Measurements from ENCODE around the gene CHCHD6. TPM values are rescaled to one million over a fixed set of nuclear protein-coding genes. Genes with fewer than 3 reads are reported as not detected.

CHCHD6 gene
- total RNA-seq, 4 donors from 2014 or later: 13.4 to 22.0 (median 16.1) TPM

DNA sequence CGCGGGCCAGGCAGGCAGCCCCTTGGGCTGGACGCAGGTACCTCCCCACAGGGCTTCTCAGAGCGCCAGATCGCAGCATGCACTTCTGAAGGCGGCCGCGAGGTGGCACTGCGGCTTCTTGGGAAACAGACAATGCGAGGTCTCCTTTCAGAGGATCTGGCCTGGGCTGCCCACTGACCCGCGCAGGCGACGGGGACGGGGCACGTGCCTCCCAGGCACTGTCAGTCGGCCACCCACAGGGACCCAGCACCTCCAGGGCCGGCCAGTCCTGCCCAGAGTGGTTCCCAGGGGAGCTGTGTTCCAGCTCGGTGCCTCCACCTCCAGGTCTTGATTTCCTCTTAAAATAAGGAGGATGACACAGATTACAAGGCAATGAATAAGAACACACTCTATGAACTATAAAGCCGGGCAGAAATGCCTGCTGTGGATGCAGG is 24.7 kb upstream of the CHCHD6 start:
- Histone ChIP-seq H3K27ac (no peak overlapping the region), H3K27me3 (peaks cover 22% of the 10 kb centered on the region), H3K36me3 (no peaks in the 10 kb centered on the region), H3K4me1 (peaks cover 23% of the 10 kb centered on the region), H3K4me3 (no peak overlapping the region), H3K9me3 (no peaks in the 10 kb centered on the region)
- DNase-seq (ENCODE audit: low spot score in 2 of 2): peak; percentile 86 to 90
- no peak for TF ChIP-seq EP300 (IDR thresholded peaks at IDR 0.05)
- TF ChIP-seq, protein P1, sequence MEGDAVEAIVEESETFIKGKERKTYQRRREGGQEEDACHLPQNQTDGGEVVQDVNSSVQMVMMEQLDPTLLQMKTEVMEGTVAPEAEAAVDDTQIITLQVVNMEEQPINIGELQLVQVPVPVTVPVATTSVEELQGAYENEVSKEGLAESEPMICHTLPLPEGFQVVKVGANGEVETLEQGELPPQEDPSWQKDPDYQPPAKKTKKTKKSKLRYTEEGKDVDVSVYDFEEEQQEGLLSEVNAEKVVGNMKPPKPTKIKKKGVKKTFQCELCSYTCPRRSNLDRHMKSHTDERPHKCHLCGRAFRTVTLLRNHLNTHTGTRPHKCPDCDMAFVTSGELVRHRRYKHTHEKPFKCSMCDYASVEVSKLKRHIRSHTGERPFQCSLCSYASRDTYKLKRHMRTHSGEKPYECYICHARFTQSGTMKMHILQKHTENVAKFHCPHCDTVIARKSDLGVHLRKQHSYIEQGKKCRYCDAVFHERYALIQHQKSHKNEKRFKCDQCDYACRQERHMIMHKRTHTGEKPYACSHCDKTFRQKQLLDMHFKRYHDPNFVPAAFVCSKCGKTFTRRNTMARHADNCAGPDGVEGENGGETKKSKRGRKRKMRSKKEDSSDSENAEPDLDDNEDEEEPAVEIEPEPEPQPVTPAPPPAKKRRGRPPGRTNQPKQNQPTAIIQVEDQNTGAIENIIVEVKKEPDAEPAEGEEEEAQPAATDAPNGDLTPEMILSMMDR (IDR thresholded peaks at IDR 0.05): peak; percentile 78 to 95
- no peak for TF ChIP-seq POLR2AphosphoS5 (IDR thresholded peaks at IDR 0.05)
- 11% methylated on average over 5 of the region's 20 CpGs for WGBS

DNA sequence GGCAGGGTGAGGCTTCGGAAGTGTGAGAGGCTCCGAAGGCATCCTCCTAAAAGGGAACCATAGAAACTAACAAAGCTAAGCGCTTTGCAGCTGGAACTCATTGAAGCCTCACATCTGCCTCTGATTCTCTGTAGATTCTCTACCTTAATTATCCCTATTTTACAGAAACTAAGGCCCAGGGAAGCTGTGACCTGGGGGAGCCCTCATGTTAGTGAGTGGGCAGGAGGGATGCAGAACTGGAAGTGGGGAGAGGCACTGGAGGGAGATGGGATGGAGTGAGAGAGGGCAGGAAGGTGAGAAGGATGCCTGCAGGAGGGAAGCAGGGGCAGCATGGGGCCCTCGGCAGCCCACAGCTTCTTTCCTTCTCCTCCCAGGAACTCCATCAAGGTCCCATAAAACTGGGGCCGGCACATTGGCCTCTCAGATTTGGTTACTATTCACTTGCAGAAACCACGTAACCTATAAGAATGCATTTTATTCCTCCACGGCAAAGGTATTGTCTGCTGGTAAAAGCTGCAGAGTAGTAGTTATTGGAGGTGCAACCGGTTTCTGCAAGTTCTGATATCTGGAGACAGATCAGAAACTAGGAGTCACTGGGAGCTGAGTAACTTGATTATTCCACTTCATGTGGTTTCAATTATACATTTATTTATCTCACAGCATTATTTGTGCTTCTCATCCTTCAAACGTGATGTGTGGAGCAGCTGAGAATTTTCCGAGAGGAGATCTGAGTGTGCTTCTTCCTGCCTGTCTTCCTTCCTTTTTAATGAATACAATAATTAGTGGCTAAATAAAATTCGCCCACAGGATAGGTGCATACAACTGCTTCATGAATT is 24.0 kb upstream of the CHCHD6 start:
- no peak for TF ChIP-seq POLR2AphosphoS5 (IDR thresholded peaks at IDR 0.05)
- TF ChIP-seq, protein P1 (IDR thresholded peaks at IDR 0.05): no peak
- TF ChIP-seq POLR2A (IDR thresholded peaks at IDR 0.05): no peak
- no peak for TF ChIP-seq EP300 (IDR thresholded peaks at IDR 0.05)
- WGBS: 67% methylated on average over 11 of the region's 11 CpGs
- peaks cover 23% of the 10 kb centered on the region for H3K4me1 ChIP-seq
- H3K27ac ChIP-seq: no peak overlapping the region
- no peaks in the 10 kb centered on the region for H3K9me3 ChIP-seq
- H3K27me3 ChIP-seq: peaks cover 20% of the 10 kb centered on the region
- H3K36me3 ChIP-seq: no peaks in the 10 kb centered on the region
- H3K4me3 ChIP-seq: no peak overlapping the region
- no peak for DNase-seq (ENCODE audit: low spot score in 2 of 2)

DNA sequence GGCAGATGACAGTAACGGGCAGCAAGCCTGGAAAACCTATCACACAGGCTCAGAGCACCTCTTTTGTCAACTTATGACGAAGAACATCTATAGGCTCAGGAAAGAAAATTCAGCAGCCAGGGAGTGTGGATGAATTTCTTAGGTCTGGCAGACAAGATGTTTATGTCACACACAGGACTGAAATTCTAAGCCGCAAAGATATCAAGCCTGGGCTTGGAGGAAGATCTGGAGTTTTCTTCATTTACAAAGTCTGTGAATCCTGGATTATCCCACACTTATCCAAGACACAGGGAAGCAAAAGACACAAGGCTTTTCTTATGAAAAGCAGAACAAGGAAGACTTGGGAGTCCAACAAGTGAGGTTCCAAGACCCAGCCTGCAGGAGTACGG is 23.4 kb upstream of the CHCHD6 start:
- no peaks in the 10 kb centered on the region for H3K9me3 ChIP-seq
- H3K27me3 ChIP-seq: peaks cover 20% of the 10 kb centered on the region
- peaks cover 23% of the 10 kb centered on the region for H3K4me1 ChIP-seq
- no peak overlapping the region for H3K27ac ChIP-seq
- H3K4me3 ChIP-seq: no peak overlapping the region
- H3K36me3 ChIP-seq: no peaks in the 10 kb centered on the region
- no peak for DNase-seq (ENCODE audit: low spot score in 2 of 2)
- 77% methylated on average over 4 of the region's 4 CpGs for WGBS
- TF ChIP-seq POLR2A (IDR thresholded peaks at IDR 0.05) (no peak), POLR2AphosphoS5 (IDR thresholded peaks at IDR 0.05) (no peak)

DNA sequence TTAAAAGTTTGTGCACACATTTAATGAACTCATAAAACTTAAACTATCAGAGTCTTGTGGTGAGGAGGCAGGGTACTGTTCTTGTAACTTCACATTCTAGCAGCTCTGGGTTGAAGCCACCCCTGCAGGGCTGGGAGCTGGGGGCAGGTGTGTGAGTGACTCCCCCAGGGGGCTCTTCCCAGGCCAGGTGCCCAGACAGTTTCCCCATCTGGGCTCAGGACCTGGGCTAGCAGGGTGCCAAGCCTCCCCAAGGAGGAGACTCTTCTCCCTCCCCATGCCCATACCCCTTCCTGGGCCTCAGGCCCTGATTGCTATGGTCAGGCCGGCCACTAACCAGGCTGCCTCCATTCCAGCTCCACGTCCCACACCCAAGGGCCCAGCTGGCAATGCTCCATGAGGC is 22.0 kb upstream of the CHCHD6 start:
- H3K4me1 ChIP-seq: peaks cover 23% of the 10 kb centered on the region
- TF ChIP-seq POLR2AphosphoS5 (IDR thresholded peaks at IDR 0.05) (no peak), EP300 (IDR thresholded peaks at IDR 0.05) (no peak)
- 100% methylated on average over 2 of the region's 2 CpGs for WGBS
- H3K9me3 ChIP-seq: no peaks in the 10 kb centered on the region
- H3K36me3 ChIP-seq: no peaks in the 10 kb centered on the region
- no peak overlapping the region for H3K27ac ChIP-seq
- no peak overlapping the region for H3K4me3 ChIP-seq
- peaks cover 18% of the 10 kb centered on the region for H3K27me3 ChIP-seq
- no peak for DNase-seq (ENCODE audit: low spot score in 2 of 2)

DNA sequence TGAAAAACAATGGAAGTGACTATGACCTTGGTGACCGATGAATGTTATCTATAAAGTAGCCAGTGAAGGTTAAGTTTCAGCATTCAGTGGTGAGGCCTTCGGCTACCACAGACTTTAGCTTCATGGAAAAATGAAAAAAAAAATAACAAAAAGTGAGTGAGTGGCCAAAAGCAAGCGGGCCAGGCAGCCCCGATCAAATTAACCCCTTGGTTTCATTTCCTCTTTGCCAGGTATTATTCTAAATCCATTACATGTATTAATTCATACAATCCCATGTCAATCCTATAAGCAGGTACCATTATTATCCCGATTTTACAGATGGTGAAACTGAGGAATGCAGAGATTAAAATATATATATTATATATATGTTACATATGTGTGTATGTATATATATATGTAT is 21.0 kb upstream of the CHCHD6 start:
- peaks cover 10% of the 10 kb centered on the region for H3K27me3 ChIP-seq
- no peaks in the 10 kb centered on the region for H3K36me3 ChIP-seq
- no peak for DNase-seq (ENCODE audit: low spot score in 2 of 2)
- 77% methylated on average over 5 of the region's 5 CpGs for WGBS
- no peaks in the 10 kb centered on the region for H3K9me3 ChIP-seq
- H3K4me1 ChIP-seq: peaks cover 23% of the 10 kb centered on the region
- TF ChIP-seq, protein P1 (IDR thresholded peaks at IDR 0.05): no peak
- TF ChIP-seq EP300 (IDR thresholded peaks at IDR 0.05): no peak
- no peak for TF ChIP-seq POLR2A (IDR thresholded peaks at IDR 0.05)
- no peak for TF ChIP-seq POLR2AphosphoS5 (IDR thresholded peaks at IDR 0.05)
- H3K4me3 ChIP-seq: no peak overlapping the region
- no peak overlapping the region for H3K27ac ChIP-seq

DNA sequence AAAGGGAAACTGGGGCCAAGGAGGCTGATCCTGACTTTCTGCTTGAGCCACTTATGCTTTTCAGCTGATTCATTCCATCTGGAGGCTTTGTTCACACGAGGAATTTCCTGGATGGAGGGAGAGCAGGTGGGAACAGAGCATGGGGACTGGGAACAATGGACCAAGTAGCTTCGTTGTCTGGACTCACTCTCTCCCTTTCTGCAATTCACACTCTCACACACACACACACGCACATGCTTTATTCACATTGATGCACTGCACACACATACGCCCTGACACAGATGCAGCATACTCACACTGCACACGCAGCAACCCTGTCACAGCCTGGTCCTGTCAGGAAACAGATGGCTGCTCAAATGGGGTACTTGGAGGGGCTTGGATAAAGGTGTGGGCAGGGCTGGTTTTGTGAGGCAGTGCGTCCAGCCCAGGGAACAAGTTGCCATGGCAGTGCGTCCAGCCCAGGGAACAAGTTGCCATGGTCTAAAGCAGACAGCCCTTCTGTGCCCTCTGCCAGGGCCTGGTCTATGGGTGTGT is 19.8 kb upstream of the CHCHD6 start:
- 56% methylated on average over 6 of the region's 7 CpGs for WGBS
- no peak for DNase-seq (ENCODE audit: low spot score in 2 of 2)
- Histone ChIP-seq H3K36me3 (no peaks in the 10 kb centered on the region), H3K4me3 (no peak overlapping the region), H3K9me3 (no peaks in the 10 kb centered on the region), H3K27me3 (no peaks in the 10 kb centered on the region), H3K27ac (no peak overlapping the region), H3K4me1 (peaks cover 17% of the 10 kb centered on the region)
- TF ChIP-seq POLR2A (IDR thresholded peaks at IDR 0.05): no peak
- TF ChIP-seq POLR2AphosphoS5 (IDR thresholded peaks at IDR 0.05): no peak
- TF ChIP-seq, protein P1 (IDR thresholded peaks at IDR 0.05): no peak
- TF ChIP-seq EP300 (IDR thresholded peaks at IDR 0.05): no peak
